Measurements from ENCODE around the gene SIGLEC12.

DNA sequence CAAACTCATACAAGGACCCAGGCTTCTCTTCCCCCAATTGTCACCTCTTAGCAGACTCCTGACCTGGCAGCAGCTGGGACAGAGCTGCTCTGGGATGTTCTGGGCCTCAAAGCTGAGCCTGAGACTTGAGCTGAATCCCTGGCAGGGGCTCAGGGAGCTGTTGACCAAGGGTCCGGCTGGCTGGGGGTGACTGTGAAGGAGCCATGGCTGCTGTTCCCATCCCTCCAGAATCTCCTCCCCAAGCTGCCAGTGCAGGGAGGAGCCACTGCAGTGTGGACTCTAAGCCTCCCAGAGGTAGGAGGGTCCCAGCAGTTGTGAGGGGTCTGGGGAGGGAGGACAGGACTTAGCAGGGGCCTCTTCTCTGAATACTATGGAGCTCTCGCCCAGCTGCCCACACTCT is 27.7 kb upstream of the SIGLEC12 start:
- TF ChIP-seq EZH2phosphoT487 (IDR thresholded peaks at IDR 0.05) (no peak), EZH2 (IDR thresholded peaks at IDR 0.05) (no peak)
- TF ChIP-seq, protein P1, sequence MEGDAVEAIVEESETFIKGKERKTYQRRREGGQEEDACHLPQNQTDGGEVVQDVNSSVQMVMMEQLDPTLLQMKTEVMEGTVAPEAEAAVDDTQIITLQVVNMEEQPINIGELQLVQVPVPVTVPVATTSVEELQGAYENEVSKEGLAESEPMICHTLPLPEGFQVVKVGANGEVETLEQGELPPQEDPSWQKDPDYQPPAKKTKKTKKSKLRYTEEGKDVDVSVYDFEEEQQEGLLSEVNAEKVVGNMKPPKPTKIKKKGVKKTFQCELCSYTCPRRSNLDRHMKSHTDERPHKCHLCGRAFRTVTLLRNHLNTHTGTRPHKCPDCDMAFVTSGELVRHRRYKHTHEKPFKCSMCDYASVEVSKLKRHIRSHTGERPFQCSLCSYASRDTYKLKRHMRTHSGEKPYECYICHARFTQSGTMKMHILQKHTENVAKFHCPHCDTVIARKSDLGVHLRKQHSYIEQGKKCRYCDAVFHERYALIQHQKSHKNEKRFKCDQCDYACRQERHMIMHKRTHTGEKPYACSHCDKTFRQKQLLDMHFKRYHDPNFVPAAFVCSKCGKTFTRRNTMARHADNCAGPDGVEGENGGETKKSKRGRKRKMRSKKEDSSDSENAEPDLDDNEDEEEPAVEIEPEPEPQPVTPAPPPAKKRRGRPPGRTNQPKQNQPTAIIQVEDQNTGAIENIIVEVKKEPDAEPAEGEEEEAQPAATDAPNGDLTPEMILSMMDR (IDR thresholded peaks at IDR 0.05), result no peak
